ENCODE data around the gene SNAI1.

Gene SNAI1

GRCh38 chr20:49982346-49983122, at the start of gene SNAI1:
SNAI1 (plus strand) TSS chr20:49982980; CDS start chr20:49983060, 80 bp downstream.
- Histone ChIP-seq H3K4me1 (ENCODE audit: control insufficient read depth in 1 of 2, insufficient read depth in 2 of 2, low read length in 2 of 2) (peaks cover 0 to 19% of the 10 kb centered on the region in 2 donors), H3K27me3 (ENCODE audit: low read depth, low read length) (no peaks in the 10 kb centered on the region), H3K4me3 (ENCODE audit: low read depth in 1 of 2, low read length in 2 of 2) (peak within 1 kb of the TSS; percentile 59 to 73), H3K27ac (ENCODE audit: low read length) (no peak within 1 kb of the TSS), H3K9me3 (ENCODE audit: control insufficient read depth in 1 of 2, low read length in 2 of 2) (no peaks in the 10 kb centered on the region), H3K36me3 (ENCODE audit: control insufficient read depth in 1 of 2, insufficient read depth in 2 of 2, low read length in 2 of 2) (no peaks in the 10 kb centered on the region)

- Histone ChIP-seq H3K36me3 (ENCODE audit: control insufficient read depth in 1 of 2, insufficient read depth in 2 of 2, low read length in 2 of 2) (peaks cover 5 to 9% of the 10 kb centered on the region in 2 donors), H3K27ac (ENCODE audit: low read length) (no peak overlapping the region), H3K9me3 (ENCODE audit: control insufficient read depth in 1 of 2, low read length in 2 of 2) (no peaks in the 10 kb centered on the region), H3K4me1 (ENCODE audit: control insufficient read depth in 1 of 2, insufficient read depth in 2 of 2, low read length in 2 of 2) (peaks cover 18 to 37% of the 10 kb centered on the region in 2 donors), H3K27me3 (ENCODE audit: low read depth, low read length) (no peaks in the 10 kb centered on the region), H3K4me3 (ENCODE audit: low read depth in 1 of 2, low read length in 2 of 2) (peak overlapping the region; percentile 30 to 86)
Observed at GRCh38 chr20:49935746-49936152, 47.0 kb upstream of the SNAI1 start.

GRCh38 chr20:49936153-49937026, 46.4 kb upstream of the SNAI1 start, which contains the start of gene RNF114:
RNF114 (plus strand) TSS chr20:49936397; CDS start chr20:49936413, 16 bp downstream.
- Histone ChIP-seq H3K4me1 (ENCODE audit: control insufficient read depth in 1 of 2, insufficient read depth in 2 of 2, low read length in 2 of 2) (peaks cover 18 to 37% of the 10 kb centered on the region in 2 donors), H3K4me3 (ENCODE audit: low read depth in 1 of 2, low read length in 2 of 2) (peak within 1 kb of the TSS; percentile 82 to 86), H3K27me3 (ENCODE audit: low read depth, low read length) (no peaks in the 10 kb centered on the region), H3K9me3 (ENCODE audit: control insufficient read depth in 1 of 2, low read length in 2 of 2) (no peaks in the 10 kb centered on the region), H3K27ac (ENCODE audit: low read length) (peak within 1 kb of the TSS; percentile 87), H3K36me3 (ENCODE audit: control insufficient read depth in 1 of 2, insufficient read depth in 2 of 2, low read length in 2 of 2) (peaks cover 5 to 9% of the 10 kb centered on the region in 2 donors)

DNA sequence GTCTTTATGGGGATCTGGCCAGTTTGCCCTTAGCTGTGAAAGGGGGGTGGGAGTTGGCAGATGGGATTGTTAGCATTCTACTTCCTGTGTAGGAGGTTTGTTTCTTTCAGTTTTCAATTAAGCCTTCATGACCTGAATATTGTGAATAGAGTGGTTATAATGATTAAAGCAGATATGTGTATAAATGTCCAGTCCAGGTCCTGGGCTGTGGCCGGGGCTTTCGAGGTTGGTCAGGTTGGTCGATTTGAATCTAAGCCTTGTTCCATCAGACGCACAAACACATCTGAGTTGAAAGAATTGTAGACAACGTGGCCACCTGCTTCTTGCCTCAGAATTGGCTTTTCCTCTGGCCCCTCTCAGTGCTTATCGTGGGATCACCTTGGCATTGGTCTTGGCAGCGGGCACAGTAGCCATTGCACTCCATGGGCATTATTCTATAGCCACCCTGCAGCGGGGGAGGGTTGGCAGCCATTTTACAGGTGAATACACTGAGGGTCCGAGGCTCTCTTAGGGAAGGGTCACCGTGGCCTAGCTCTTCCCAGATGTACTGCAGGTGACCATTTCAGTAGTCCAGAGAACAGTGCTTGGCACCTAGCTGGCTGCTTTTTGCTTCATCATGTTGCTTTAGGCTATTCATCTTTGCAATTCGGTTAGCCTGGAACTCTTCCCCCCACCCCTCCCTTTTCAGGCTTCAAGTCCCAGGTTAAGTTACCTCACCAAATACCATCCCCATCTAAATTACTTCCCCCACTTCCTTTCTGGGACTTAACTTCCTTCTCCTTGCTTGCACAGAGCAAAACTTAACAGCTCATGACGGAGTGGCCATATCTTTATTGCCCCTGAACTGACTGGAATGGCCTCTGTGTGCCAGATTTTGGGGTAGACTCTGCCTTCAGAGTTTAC, 45.5 kb upstream of the SNAI1 start:
- Histone ChIP-seq H3K27ac (ENCODE audit: low read length) (peak overlapping the region; percentile 87), H3K9me3 (ENCODE audit: control insufficient read depth in 1 of 2, low read length in 2 of 2) (no peaks in the 10 kb centered on the region), H3K27me3 (ENCODE audit: low read depth, low read length) (no peaks in the 10 kb centered on the region), H3K36me3 (ENCODE audit: control insufficient read depth in 1 of 2, insufficient read depth in 2 of 2, low read length in 2 of 2) (peaks cover 9 to 13% of the 10 kb centered on the region in 2 donors), H3K4me3 (ENCODE audit: low read depth in 1 of 2, low read length in 2 of 2) (peak overlapping the region; percentile 82 to 86), H3K4me1 (ENCODE audit: control insufficient read depth in 1 of 2, insufficient read depth in 2 of 2, low read length in 2 of 2) (peaks cover 18 to 37% of the 10 kb centered on the region in 2 donors)

DNA sequence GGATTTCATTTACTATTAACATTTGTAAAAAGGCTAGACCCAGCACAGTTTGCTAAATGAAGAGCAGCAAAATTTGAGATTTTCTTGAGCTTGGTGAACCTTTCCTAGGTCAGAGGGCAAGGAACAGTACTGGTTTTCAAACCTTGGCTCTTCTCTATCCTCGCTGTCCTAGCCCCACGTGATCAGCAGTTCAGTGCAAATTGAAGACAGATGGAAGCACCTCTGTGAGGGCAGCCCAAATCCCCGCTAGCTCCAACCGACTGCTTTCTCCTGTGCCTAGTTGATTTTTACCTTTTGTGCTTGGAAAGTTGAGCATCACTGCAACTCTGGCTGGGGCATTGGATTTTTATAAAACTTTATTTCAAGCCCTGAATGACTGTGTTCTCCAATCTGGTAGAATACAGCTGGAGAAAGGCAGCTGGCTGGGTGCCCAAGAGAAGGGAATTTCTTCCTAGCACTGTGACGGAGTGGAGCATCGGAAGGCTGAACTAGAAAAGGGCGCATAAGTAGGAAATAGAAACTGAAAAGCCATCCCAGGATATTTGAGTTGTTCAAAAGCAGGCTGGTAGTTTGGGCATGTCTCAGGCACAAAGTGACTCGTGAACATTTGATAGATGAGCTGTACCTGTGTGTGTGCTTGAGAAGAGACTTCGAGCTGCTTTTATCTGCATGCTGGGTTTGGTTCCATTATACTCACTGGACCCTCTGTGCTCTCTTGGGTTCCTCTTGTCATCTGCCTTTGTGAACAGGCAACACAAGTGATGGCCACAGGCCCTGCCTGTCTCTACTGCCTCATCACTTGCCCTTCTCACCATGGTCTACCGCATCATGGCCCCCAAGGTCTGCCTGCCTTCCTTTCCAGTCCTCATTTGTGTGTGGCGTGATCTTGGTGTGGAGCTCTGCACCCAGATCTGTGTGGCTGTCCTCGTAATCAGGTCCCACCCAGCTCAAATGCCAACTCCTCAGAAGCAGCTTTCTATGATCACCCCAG, 44.3 kb upstream of the SNAI1 start:
- Histone ChIP-seq H3K27ac (ENCODE audit: low read length) (peak overlapping the region; percentile 87), H3K27me3 (ENCODE audit: low read depth, low read length) (no peaks in the 10 kb centered on the region), H3K4me3 (ENCODE audit: low read depth in 1 of 2, low read length in 2 of 2) (peak overlapping the region; percentile 82 to 86), H3K4me1 (ENCODE audit: control insufficient read depth in 1 of 2, insufficient read depth in 2 of 2, low read length in 2 of 2) (peaks cover 18 to 37% of the 10 kb centered on the region in 2 donors), H3K9me3 (ENCODE audit: control insufficient read depth in 1 of 2, low read length in 2 of 2) (no peaks in the 10 kb centered on the region), H3K36me3 (ENCODE audit: control insufficient read depth in 1 of 2, insufficient read depth in 2 of 2, low read length in 2 of 2) (peaks cover 15 to 17% of the 10 kb centered on the region in 2 donors)

- Histone ChIP-seq H3K4me3 (ENCODE audit: low read depth in 1 of 2, low read length in 2 of 2) (no peak overlapping the region), H3K27me3 (ENCODE audit: low read depth, low read length) (no peaks in the 10 kb centered on the region), H3K9me3 (ENCODE audit: control insufficient read depth in 1 of 2, low read length in 2 of 2) (no peaks in the 10 kb centered on the region), H3K27ac (ENCODE audit: low read length) (no peak overlapping the region), H3K4me1 (ENCODE audit: control insufficient read depth in 1 of 2, insufficient read depth in 2 of 2, low read length in 2 of 2) (peaks cover 18 to 32% of the 10 kb centered on the region in 2 donors), H3K36me3 (ENCODE audit: control insufficient read depth in 1 of 2, insufficient read depth in 2 of 2, low read length in 2 of 2) (peaks cover 31% of the 10 kb centered on the region in 2 donors)
Observed at GRCh38 chr20:49941456-49941855, 41.3 kb upstream of the SNAI1 start.

GRCh38 chr20:49942303-49942702, 40.5 kb upstream of the SNAI1 start:
- peaks cover 31 to 34% of the 10 kb centered on the region in 2 donors for H3K36me3 ChIP-seq (ENCODE audit: control insufficient read depth in 1 of 2, insufficient read depth in 2 of 2, low read length in 2 of 2)
- H3K4me1 ChIP-seq (ENCODE audit: control insufficient read depth in 1 of 2, insufficient read depth in 2 of 2, low read length in 2 of 2): peaks cover 17 to 30% of the 10 kb centered on the region in 2 donors
- no peaks in the 10 kb centered on the region for H3K9me3 ChIP-seq (ENCODE audit: control insufficient read depth in 1 of 2, low read length in 2 of 2)
- H3K4me3 ChIP-seq (ENCODE audit: low read depth in 1 of 2, low read length in 2 of 2): no peak overlapping the region
- no peak overlapping the region for H3K27ac ChIP-seq (ENCODE audit: low read length)
- H3K27me3 ChIP-seq (ENCODE audit: low read depth, low read length): no peaks in the 10 kb centered on the region

DNA sequence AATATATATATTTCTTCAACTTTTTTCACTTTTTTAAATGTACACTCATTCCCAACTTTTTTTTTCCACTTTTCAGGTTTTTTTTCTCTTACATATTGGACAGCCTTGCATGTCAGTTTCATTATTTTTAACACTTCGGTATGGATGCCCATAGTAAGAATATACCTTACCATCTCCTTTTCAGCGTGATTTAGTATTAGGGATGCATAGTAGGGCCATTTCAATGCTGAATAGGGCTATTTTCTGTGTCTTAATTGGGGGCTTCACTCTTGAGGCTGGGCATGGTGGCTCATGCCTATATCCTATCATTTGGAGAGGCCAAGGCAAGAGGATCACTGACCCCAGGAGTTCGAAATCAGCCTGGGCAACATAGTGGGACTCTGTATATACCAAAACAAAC, 39.8 kb upstream of the SNAI1 start:
- Histone ChIP-seq H3K36me3 (ENCODE audit: control insufficient read depth in 1 of 2, insufficient read depth in 2 of 2, low read length in 2 of 2) (peaks cover 32 to 35% of the 10 kb centered on the region in 2 donors), H3K9me3 (ENCODE audit: control insufficient read depth in 1 of 2, low read length in 2 of 2) (no peaks in the 10 kb centered on the region), H3K27me3 (ENCODE audit: low read depth, low read length) (no peaks in the 10 kb centered on the region), H3K4me3 (ENCODE audit: low read depth in 1 of 2, low read length in 2 of 2) (no peak overlapping the region), H3K27ac (ENCODE audit: low read length) (no peak overlapping the region), H3K4me1 (ENCODE audit: control insufficient read depth in 1 of 2, insufficient read depth in 2 of 2, low read length in 2 of 2) (peaks cover 11 to 24% of the 10 kb centered on the region in 2 donors)

- peaks cover 39 to 55% of the 10 kb centered on the region in 2 donors for H3K36me3 ChIP-seq (ENCODE audit: control insufficient read depth in 1 of 2, insufficient read depth in 2 of 2, low read length in 2 of 2)
- H3K4me1 ChIP-seq (ENCODE audit: control insufficient read depth in 1 of 2, insufficient read depth in 2 of 2, low read length in 2 of 2): peaks cover 0 to 6% of the 10 kb centered on the region in 2 donors
- H3K4me3 ChIP-seq (ENCODE audit: low read depth in 1 of 2, low read length in 2 of 2): no peak overlapping the region
- H3K27ac ChIP-seq (ENCODE audit: low read length): no peak overlapping the region
- no peaks in the 10 kb centered on the region for H3K27me3 ChIP-seq (ENCODE audit: low read depth, low read length)
- no peaks in the 10 kb centered on the region for H3K9me3 ChIP-seq (ENCODE audit: control insufficient read depth in 1 of 2, low read length in 2 of 2)
Observed at GRCh38 chr20:49945306-49945700, 37.5 kb upstream of the SNAI1 start.

Data from muscle layer of duodenum (tissue), 2 donors.